Panc1 (cell line): ENCODE measurements around the gene MFAP5.

Experiments
- CTCF ChIP-seq: fragments of 450-650 bp; IDR thresholded peaks from 2 replicates; pipeline ENCODE4 v1.5.1; 2017; ENCODE audit warnings: mild to moderate bottlenecking
- POLR2AphosphoS5 ChIP-seq: IDR thresholded peaks from 2 replicates; pipeline ENCODE4 v1.6.1; 2012; ENCODE audit warnings: mild to moderate bottlenecking, low read depth, low read length, moderate library complexity
- REST ChIP-seq, 2 experiments: IDR thresholded peaks; 2 replicates each; pipeline ENCODE4 v1.6.1; 2011 to 2012; ENCODE audit warnings: low read depth in 2 of 2, control low read depth in 1 of 2, low read length in 1 of 2, mild to moderate bottlenecking in 1 of 2, moderate library complexity in 1 of 2; ENCODE audit not compliant: insufficient read depth in 1 of 2
- SIN3A ChIP-seq: IDR thresholded peaks from 2 replicates; pipeline ENCODE4 v1.6.1; 2012; ENCODE audit warnings: low read depth, mild to moderate bottlenecking, low read length, moderate library complexity, borderline replicate concordance; ENCODE audit not compliant: insufficient read depth
- TCF7L2 ChIP-seq: IDR thresholded peaks from 2 replicates; pipeline ENCODE4 v1.6.1; 2011; ENCODE audit warnings: mild to moderate bottlenecking, low read depth, low read length, inconsistent platforms

GRCh38 chr12:8675591-8676036 is 13.0 kb upstream of the MFAP5 start:
- TF ChIP-seq SIN3A, result no peak
- TF ChIP-seq CTCF, result no peak
- no peak for TF ChIP-seq TCF7L2
- no peak for TF ChIP-seq POLR2AphosphoS5
- no peak for TF ChIP-seq REST (IDR thresholded peaks at IDR 0.05; ENCODE audit: insufficient read depth in 1 of 2, low read depth in 2 of 2, low read length in 1 of 2)
